A549 (cell line): ENCODE data around the gene HS6ST3. TPM values are rescaled to one million over a fixed set of nuclear protein-coding genes. Genes with fewer than 3 reads are reported as not detected.

ENCODE experiments used
- ATAC-seq, 2 experiments: fragments of 200-7000 bp in 1 of 2; fragments of >200 bp in 1 of 2; cut with Nextera tagmentation in 1 of 2; cut with Tn5 transposase in 1 of 2; 3 replicates each; pipeline versions ENCODE4 v1.8.0 to v1.9.1; 2018 to 2020; ENCODE audit warnings: mild to moderate bottlenecking in 1 of 2, moderate library complexity in 1 of 2
- CTCF ChIA-PET: fragments of 300-600 bp; sonication (Branson Sonifier 250); formaldehyde crosslinking; extraction: SDS; loops from one replicate; lab custom pipeline; 2021; ENCODE audit warnings: antibody characterized with exemption, inconsistent platforms; lab: Yijun Ruan, JAX
- POLR2A ChIA-PET: fragments of 350-600 bp; formaldehyde crosslinking; extraction: SDS; loops from one replicate; lab custom pipeline; 2021; ENCODE audit warnings: antibody characterized with exemption, inconsistent platforms; lab: Yijun Ruan, JAX
- DNase-seq, 2 experiments: peaks; one replicate each; pipeline versions ENCODE4 v3.0.0 to v3.0.0-alpha.2; 2011 to 2016; ENCODE audit warnings: low read depth in 1 of 2, low spot score in 1 of 2
- FAIRE-seq: peaks from 2 replicates; lab custom pipeline; 2011; peaks lifted over from hg19 to GRCh38; lab: Jason Lieb, UNC
- H3K27ac ChIP-seq, 2 experiments: fragments of >200 bp; sonication (Bioruptor Twin); formaldehyde crosslinking; 3 replicates each; pipeline ENCODE4 v1.5.1; 2016 to 2017
- H3K4me1 ChIP-seq: fragments of >200 bp; sonication (Bioruptor Twin); formaldehyde crosslinking; 3 replicates; pipeline ENCODE4 v1.6.1; 2016
- H3K4me2 ChIP-seq: fragments of >200 bp; sonication (Bioruptor Twin); formaldehyde crosslinking; 3 replicates; pipeline ENCODE4 v1.6.1; 2016
- H3K4me3 ChIP-seq: fragments of >200 bp; sonication (Bioruptor Twin); formaldehyde crosslinking; 3 replicates; pipeline ENCODE4 v1.5.1; 2016
- H3K9me3 ChIP-seq: fragments of >200 bp; sonication (Bioruptor Twin); formaldehyde crosslinking; 3 replicates; pipeline ENCODE4 v1.6.1; 2016
- CBX8 ChIP-seq: fragments of 200-600 bp; sonication (generic); IDR thresholded peaks from 2 replicates; pipeline ENCODE4 v1.6.1; 2016
- CEBPB ChIP-seq, 2 experiments: fragments of >200 bp in 1 of 2; sonication (Bioruptor Twin) in 1 of 2; formaldehyde crosslinking in 1 of 2; IDR thresholded peaks; 2 replicates each; pipeline ENCODE4 v1.6.1; 2012 to 2016
- EHF ChIP-seq: fragments of 250-450 bp; sonication (Bioruptor Pico); IDR thresholded peaks from 2 replicates; pipeline ENCODE4 v1.5.0; 2020; ENCODE audit warnings: mild to moderate bottlenecking
- EHMT2 ChIP-seq: fragments of 200-600 bp; sonication (generic); IDR thresholded peaks from 2 replicates; pipeline ENCODE4 v1.6.1; 2016; ENCODE audit warnings: antibody characterized with exemption, low read depth, mild to moderate bottlenecking, moderate library complexity
- ELK1 ChIP-seq: fragments of 150-350 bp; IDR thresholded peaks from 2 replicates; pipeline ENCODE4 v1.6.1; 2014; ENCODE audit warnings: low read depth, mild to moderate bottlenecking, low read length
- FOSB ChIP-seq: fragments of 250-450 bp; sonication (Bioruptor Pico); IDR thresholded peaks from 2 replicates; pipeline ENCODE4 v1.5.0; 2020; ENCODE audit warnings: mild to moderate bottlenecking, moderate library complexity
- HDAC2 ChIP-seq: fragments of 200-600 bp; sonication (generic); IDR thresholded peaks from 2 replicates; pipeline ENCODE4 v1.6.1; 2016
- HOXA7 ChIP-seq: fragments of 250-450 bp; sonication (Bioruptor Pico); IDR thresholded peaks from 2 replicates; pipeline ENCODE4 v1.5.0; 2020; ENCODE audit warnings: mild to moderate bottlenecking, moderate library complexity
- HOXB5 ChIP-seq: fragments of 250-450 bp; sonication (Bioruptor Pico); IDR thresholded peaks from 2 replicates; pipeline ENCODE4 v1.5.0; 2020; ENCODE audit warnings: mild to moderate bottlenecking, moderate library complexity
- JUN ChIP-seq, 2 experiments: fragments of >200 bp; sonication (Bioruptor Twin); formaldehyde crosslinking; IDR thresholded peaks; 2 replicates in 1 of 2; 3 replicates in 1 of 2; pipeline ENCODE4 v1.6.1; 2016 to 2017
- JUNB ChIP-seq: fragments of >200 bp; sonication (Bioruptor Twin); formaldehyde crosslinking; IDR thresholded peaks from 2 replicates; pipeline ENCODE4 v1.6.1; 2016
- MAFK ChIP-seq: fragments of 450-650 bp; IDR thresholded peaks from 2 replicates; pipeline ENCODE4 v1.6.1; 2014; ENCODE audit not compliant: partially characterized antibody
- MAZ ChIP-seq: fragments of 150-350 bp; IDR thresholded peaks from 2 replicates; pipeline ENCODE4 v1.6.1; 2014; ENCODE audit warnings: antibody characterized with exemption, low read depth, low read length, borderline replicate concordance
- NPAS2 ChIP-seq: fragments of 250-450 bp; sonication (Bioruptor Pico); IDR thresholded peaks from 2 replicates; pipeline ENCODE4 v1.8.0; 2022; ENCODE audit warnings: mild to moderate bottlenecking, moderate library complexity, borderline replicate concordance
- NR3C1 ChIP-seq: fragments of >200 bp; sonication (Bioruptor Twin); formaldehyde crosslinking; IDR thresholded peaks from 3 replicates; pipeline ENCODE4 v1.6.1; 2017
- PBX3 ChIP-seq: IDR thresholded peaks from 2 replicates; pipeline ENCODE4 v1.6.1; 2012
- PHF8 ChIP-seq: fragments of 200-600 bp; sonication (generic); IDR thresholded peaks from 2 replicates; pipeline ENCODE4 v1.6.1; 2016; ENCODE audit warnings: low read depth, mild to moderate bottlenecking, antibody characterized with exemption, moderate library complexity, borderline replicate concordance
- POLR2AphosphoS2 ChIP-seq: conservative IDR thresholded peaks from 2 replicates; pipeline ENCODE4 v1.6.1; 2012; ENCODE audit warnings: low read length, improper control_type of control experiment, inconsistent platforms
- RFX5 ChIP-seq: fragments of 450-650 bp; IDR thresholded peaks from 2 replicates; pipeline ENCODE4 v1.7.1; 2014; ENCODE audit warnings: antibody characterized with exemption, mild to moderate bottlenecking, moderate library complexity
- RNF2 ChIP-seq: fragments of 200-600 bp; sonication (generic); IDR thresholded peaks from 2 replicates; pipeline ENCODE4 v1.6.1; 2016; ENCODE audit warnings: low read depth, mild to moderate bottlenecking, antibody characterized with exemption, moderate library complexity, borderline replicate concordance
- TP53 ChIP-seq: fragments of 250-450 bp; sonication (Bioruptor Pico); IDR thresholded peaks from 2 replicates; pipeline ENCODE4 v1.5.0; 2021; ENCODE audit warnings: mild to moderate bottlenecking, moderate library complexity
- USF2 ChIP-seq: fragments of 450-650 bp; IDR thresholded peaks from 2 replicates; pipeline ENCODE4 v1.6.1; 2014; ENCODE audit warnings: antibody characterized with exemption
- ZFP36 ChIP-seq: fragments of 450-650 bp; IDR thresholded peaks from 2 replicates; pipeline ENCODE4 v1.6.1; 2014; ENCODE audit warnings: borderline replicate concordance; ENCODE audit not compliant: partially characterized antibody
- ZSCAN20 ChIP-seq: fragments of 250-450 bp; sonication (Bioruptor Pico); IDR thresholded peaks from 2 replicates; pipeline ENCODE4 v1.8.0; 2022; ENCODE audit warnings: mild to moderate bottlenecking, moderate library complexity
- WGBS: methylation state at CpG from one replicate; pipeline ENCODE4 v1.1.6; 2017; ENCODE audit errors: missing lambda C conversion rate; 5-methylcytosine and 5-hydroxymethylcytosine counted together
- polyA plus RNA-seq, 4 experiments: library from polyadenylated mRNA; depleted of rRNA in 3 of 4; stranded (reverse); fragments of >200 nt; fragmentation: RNase III in 1 of 4; extraction: RNeasy Plus Mini Kit Qiagen cat#74134 plus additional on column Dnase treatment in 1 of 4; gene quantifications; 2 replicates in 3 of 4; 3 replicates in 1 of 4; pipeline ENCODE4 v1.2.3, GENCODE V29; 2011 to 2017

The HS6ST3 gene
- polyA plus RNA-seq, 2 of the 4 experiments (the other 2 are of a cell fraction), result not detected

GRCh38 chr13:96792736-96793403 is 703.0 kb downstream of the HS6ST3 start:
- Histone ChIP-seq H3K4me2 (no peak overlapping the region), H3K9me3 (no peaks in the 10 kb centered on the region), H3K4me3 (no peak overlapping the region), H3K27ac (no peak overlapping the region), H3K4me1 (no peaks in the 10 kb centered on the region)
- DNase-seq, result no peak
- POLR2A ChIA-PET, result no interaction called here
- CTCF ChIA-PET, result no interaction called here
- no peak for TF ChIP-seq NPAS2 (CRISPR knock-in tag)
- TF ChIP-seq HOXB5, result no peak
- no peak for TF ChIP-seq JUN (IDR thresholded peaks at IDR 0.05)
- no peak for ATAC-seq
- FAIRE-seq, result no peak
- WGBS, result 31% methylated on average over 8 of the region's 8 CpGs

GRCh38 chr13:96793404-96793755 is 703.5 kb downstream of the HS6ST3 start:
- ChIA-PET CTCF (no interaction called here), POLR2A (no interaction called here)
- no peak overlapping the region for H3K27ac ChIP-seq
- no peak for ATAC-seq
- no peak for DNase-seq
- 1% methylated on average over 4 of the region's 4 CpGs for WGBS
- TF ChIP-seq EHF (CRISPR knock-in tag), result no peak
- no peaks in the 10 kb centered on the region for H3K4me1 ChIP-seq
- no peak overlapping the region for H3K4me3 ChIP-seq
- FAIRE-seq, result no peak
- H3K4me2 ChIP-seq, result no peak overlapping the region
- H3K9me3 ChIP-seq, result no peaks in the 10 kb centered on the region

GRCh38 chr13:96794669-96795068 is 704.8 kb downstream of the HS6ST3 start:
- no peaks in the 10 kb centered on the region for H3K9me3 ChIP-seq
- CTCF ChIA-PET, result no interaction called here
- H3K4me3 ChIP-seq, result no peak overlapping the region
- no peaks in the 10 kb centered on the region for H3K4me1 ChIP-seq
- no peak for FAIRE-seq
- no peak for DNase-seq
- no peak for TF ChIP-seq JUNB
- TF ChIP-seq RFX5, result no peak
- TF ChIP-seq CEBPB (IDR thresholded peaks at IDR 0.05), result no peak
- TF ChIP-seq RNF2, result no peak
- TF ChIP-seq MAFK, result no peak
- no peak for TF ChIP-seq CBX8
- no peak for TF ChIP-seq HOXB5
- TF ChIP-seq, all 56 proteins: peak for 0
- ATAC-seq, result no peak
- H3K4me2 ChIP-seq, result no peak overlapping the region
- POLR2A ChIA-PET, result no interaction called here
- no peak overlapping the region for H3K27ac ChIP-seq

GRCh38 chr13:96795670-96796069 is 705.8 kb downstream of the HS6ST3 start:
- H3K4me3 ChIP-seq, result no peak overlapping the region
- no peak overlapping the region for H3K27ac ChIP-seq
- TF ChIP-seq EHF (CRISPR knock-in tag) (no peak), HOXA7 (CRISPR knock-in tag) (no peak), ZFP36 (no peak), NR3C1 (no peak), USF2 (no peak), JUNB (no peak), FOSB (CRISPR knock-in tag) (no peak), MAZ (no peak), PHF8 (no peak)
- no peak overlapping the region for H3K4me2 ChIP-seq
- DNase-seq (no peak), FAIRE-seq (no peak), ATAC-seq (no peak)
- H3K9me3 ChIP-seq, result no peaks in the 10 kb centered on the region
- POLR2A ChIA-PET, result no interaction called here
- no peaks in the 10 kb centered on the region for H3K4me1 ChIP-seq
- WGBS, result 4% methylated on average over 2 of the region's 2 CpGs
- CTCF ChIA-PET, result no interaction called here

GRCh38 chr13:96796091-96796633 is 706.3 kb downstream of the HS6ST3 start:
- 20% methylated on average over 2 of the region's 2 CpGs for WGBS
- H3K27ac ChIP-seq, result no peak overlapping the region
- CTCF ChIA-PET, result no interaction called here

More at GRCh38 chr13:96796091-96796633, 706.3 kb downstream of the HS6ST3 start:
- Histone ChIP-seq H3K4me1 (no peaks in the 10 kb centered on the region), H3K9me3 (no peaks in the 10 kb centered on the region), H3K4me2 (no peak overlapping the region), H3K4me3 (no peak overlapping the region)
- ATAC-seq (no peak), FAIRE-seq (no peak), DNase-seq (no peak)
- POLR2A ChIA-PET, result no interaction called here
- TF ChIP-seq ELK1 (no peak), EHMT2 (no peak), TP53 (no peak), POLR2AphosphoS2 (no peak), PBX3 (no peak), FOSB (CRISPR knock-in tag) (no peak), RNF2 (no peak), ZSCAN20 (CRISPR knock-in tag) (no peak), HDAC2 (no peak)
